Activated CD8-positive, alpha-beta T cell treated with anti-CD3 and anti-CD28 coated beads for 36 hours (primary cell): ENCODE results near the gene MMP19. TPM values are rescaled to one million over a fixed set of nuclear protein-coding genes. Genes with fewer than 3 reads are reported as not detected.

Experiments
- ATAC-seq: fragments of 200-7000 bp; cut with Tn5 transposase; one replicate; pipeline ENCODE4 v1.10.0; 2021; ENCODE audit warnings: mild to moderate bottlenecking, moderate library complexity
- CTCF ChIA-PET: fragments of 350-600 bp; sonication (Branson Sonifier 250); formaldehyde crosslinking; loops from one replicate; lab custom pipeline; 2021; ENCODE audit warnings: antibody characterized with exemption; lab: Charles Lee
- POLR2A ChIA-PET: fragments of 350-600 bp; sonication (Branson Sonifier 250); formaldehyde crosslinking; loops from one replicate; lab custom pipeline; 2021; ENCODE audit warnings: antibody characterized with exemption; lab: Charles Lee
- DNase-seq: peaks from one replicate; pipeline ENCODE4 v3.0.0-alpha.2; 2020
- H3K27ac Mint-ChIP-seq: one replicate; pipeline ENCODE4 v1.8.0; 2021; ENCODE audit warnings: mild to moderate bottlenecking, mixed read lengths
- H3K27me3 Mint-ChIP-seq: one replicate; pipeline ENCODE4 v1.8.0; 2021; ENCODE audit warnings: mixed read lengths
- H3K36me3 Mint-ChIP-seq: one replicate; pipeline ENCODE4 v1.8.0; 2021; ENCODE audit warnings: low read depth, mixed read lengths
- H3K4me1 Mint-ChIP-seq: one replicate; pipeline ENCODE4 v1.8.0; 2021; ENCODE audit warnings: low read depth, mixed read lengths
- H3K4me3 Mint-ChIP-seq: one replicate; pipeline ENCODE4 v1.8.0; 2021; ENCODE audit warnings: mild to moderate bottlenecking, moderate library complexity, mixed read lengths
- H3K9me3 Mint-ChIP-seq: one replicate; pipeline ENCODE4 v1.8.0; 2021; ENCODE audit warnings: mixed read lengths
- CTCF ChIP-seq: fragments of 200-600 bp; IDR thresholded peaks from one replicate; pipeline ENCODE4 v1.8.0; 2022; ENCODE audit warnings: antibody characterized with exemption, mild to moderate bottlenecking
- intact Hi-C: fragments of 100-400 bp; cut with micrococcal nuclease; formaldehyde crosslinking; loops from one replicate; pipeline ENCODE4 v1.10.0; 2022
- total RNA-seq, 2 experiments: library from RNA; stranded (reverse); gene quantifications; one replicate each; pipeline ENCODE4 v1.2.3, GENCODE V29; 2021

The MMP19 gene
- total RNA-seq, 2 experiments from 2014 or later = not detected

GRCh38 chr12:55818140-55818728, 24.5 kb downstream of the MMP19 start:
- Mint-ChIP-seq H3K36me3 (peaks cover 29% of the 10 kb centered on the region), H3K4me3 (no peak overlapping the region), H3K27me3 (no peaks in the 10 kb centered on the region), H3K9me3 (no peaks in the 10 kb centered on the region), H3K27ac (no peak overlapping the region), H3K4me1 (peaks cover 38% of the 10 kb centered on the region)
- CTCF ChIA-PET = interaction anchor here (1.0 to 4.7 kb wide), 14 partner anchors 9 to 193 kb away, joined by 3 to 34 read pairs (median 7); partner anchors contain the start of genes DNAJC14, PYM1 and RAB5B
- DNase-seq = no peak
- TF ChIP-seq CTCF = no peak
- intact Hi-C loops = loop anchor here (5.0 kb wide), 1 partner anchor 81 kb away; no protein-coding TSS in a partner anchor
- peak; percentile 45 for ATAC-seq
- POLR2A ChIA-PET = interaction anchor here (0.7 to 6.0 kb wide), 7 partner anchors 11 to 122 kb away, joined by 3 to 60 read pairs (median 5); partner anchors contain the start of genes DGKA, DNAJC14 and PYM1

- DNase-seq = peak; percentile 99
- peaks cover 30% of the 10 kb centered on the region for H3K36me3 Mint-ChIP-seq
- intact Hi-C loops = loop anchor here (5.0 kb wide), 1 partner anchor 80 kb away; no protein-coding TSS in a partner anchor
- H3K9me3 Mint-ChIP-seq = no peaks in the 10 kb centered on the region
- no peaks in the 10 kb centered on the region for H3K27me3 Mint-ChIP-seq
- ChIA-PET POLR2A (interaction anchor here (0.7 to 6.0 kb wide), 12 partner anchors 11 to 123 kb away, joined by 3 to 60 read pairs (median 4); partner anchors contain the start of genes DGKA, DNAJC14 and PYM1), CTCF (interaction anchor here (0.7 to 4.7 kb wide), 16 partner anchors 9 to 194 kb away, joined by 3 to 34 read pairs (median 6); partner anchors contain the start of genes DNAJC14, PYM1 and RAB5B)
- TF ChIP-seq CTCF = no peak
- H3K4me1 Mint-ChIP-seq = peaks cover 40% of the 10 kb centered on the region
- H3K4me3 Mint-ChIP-seq = no peak within 1 kb of the TSS
- H3K27ac Mint-ChIP-seq = no peak within 1 kb of the TSS
- peak; percentile 97 for ATAC-seq
Measured at GRCh38 chr12:55817345-55818139, 25.2 kb downstream of the MMP19 start, which contains the start of the genes ORMDL2 and SARNP. ORMDL2 (plus strand) TSS chr12:55818041; CDS start chr12:55819000, 959 bp downstream. SARNP (minus strand) TSS chr12:55817724; CDS start chr12:55817701, 23 bp downstream.

- Mint-ChIP-seq H3K4me3 (no peak overlapping the region), H3K27ac (no peak overlapping the region), H3K27me3 (no peaks in the 10 kb centered on the region), H3K9me3 (no peaks in the 10 kb centered on the region), H3K36me3 (peaks cover 26% of the 10 kb centered on the region), H3K4me1 (peaks cover 44% of the 10 kb centered on the region)
- POLR2A ChIA-PET = interaction anchor here (0.8 to 6.0 kb wide), 8 partner anchors 10 to 117 kb away, joined by 3 to 60 read pairs (median 4); partner anchors contain the start of genes DGKA, DNAJC14 and PYM1
- intact Hi-C loops = loop anchor here (5.0 kb wide), 1 partner anchor 80 kb away; no protein-coding TSS in a partner anchor
- TF ChIP-seq CTCF = no peak
- CTCF ChIA-PET = interaction anchor here (0.7 to 4.7 kb wide), 13 partner anchors 10 to 161 kb away, joined by 3 to 34 read pairs (median 6); partner anchors contain the start of genes DGKA, DNAJC14, PYM1 and RAB5B
- DNase-seq = no peak
- no peak for ATAC-seq
Measured at GRCh38 chr12:55816881-55817344, 25.8 kb downstream of the MMP19 start.

- no peak for TF ChIP-seq CTCF
- H3K4me3 Mint-ChIP-seq = no peak overlapping the region
- intact Hi-C loops = loop anchor here (5.0 kb wide), 1 partner anchor 78 kb away; no protein-coding TSS in a partner anchor
Measured at GRCh38 chr12:55815473-55815872, 27.3 kb downstream of the MMP19 start.

More at GRCh38 chr12:55815473-55815872, 27.3 kb downstream of the MMP19 start:
- ATAC-seq (no peak), DNase-seq (no peak)
- POLR2A ChIA-PET = interaction anchor here (0.8 to 2.9 kb wide), 2 partner anchors 13 to 16 kb away, joined by 3 to 20 read pairs; partner anchors contain the start of gene DNAJC14
- CTCF ChIA-PET = interaction anchor here (1.0 to 4.6 kb wide), 4 partner anchors 14 to 158 kb away, joined by 3 to 30 read pairs (median 4); partner anchors contain the start of genes DNAJC14 and RAB5B
- H3K9me3 Mint-ChIP-seq = no peaks in the 10 kb centered on the region
- no peak overlapping the region for H3K27ac Mint-ChIP-seq
- no peaks in the 10 kb centered on the region for H3K27me3 Mint-ChIP-seq
- peaks cover 24% of the 10 kb centered on the region for H3K36me3 Mint-ChIP-seq
- peaks cover 50% of the 10 kb centered on the region for H3K4me1 Mint-ChIP-seq
